ENCODE data around the gene GRM2. TPM values are rescaled to one million over a fixed set of nuclear protein-coding genes. Genes with fewer than 3 reads are reported as not detected.

The GRM2 gene
- total and polyA plus RNA-seq, 10 of the 15 experiments (the other 5 are each of a cell fraction or from before 2014, with no cell fraction given) = 0.01 to 0.14 (median 0.06) TPM; not detected in 5

DNA sequence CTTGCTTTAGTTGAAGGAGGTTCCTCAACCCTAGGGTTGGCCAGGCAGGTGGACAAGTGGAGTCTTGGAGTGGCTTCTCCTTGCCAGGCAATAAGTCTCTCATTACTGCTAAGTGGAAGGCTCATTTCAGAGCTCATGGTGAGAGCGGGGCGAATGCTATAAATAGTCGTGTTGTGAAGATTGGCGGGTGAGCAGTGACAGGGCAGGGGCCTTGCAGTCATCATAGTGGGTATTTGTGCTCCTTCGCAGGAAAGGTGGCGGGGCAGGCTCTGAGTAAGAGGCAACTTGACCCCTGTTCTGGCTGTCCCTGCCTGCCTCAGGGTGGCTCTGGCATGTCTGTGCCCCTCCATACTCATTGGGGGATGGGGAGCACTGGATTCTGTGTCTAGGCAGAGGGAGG is 8.7 kb upstream of the GRM2 start:
- ATAC-seq (no peak), DNase-seq (ENCODE audit: low read depth, low spot score) (no peak), FAIRE-seq (no peak)
- Histone ChIP-seq H3K36me3 (ENCODE audit: control insufficient read depth in 2 of 2, insufficient read depth in 2 of 2, low read length in 1 of 2) (peaks cover 3 to 36% of the 10 kb centered on the region in 2 experiments; a peak in 3 of 4 replicates), H3K27me3 (replicated peaks in 1 of 2; ENCODE audit: control insufficient read depth in 2 of 2, insufficient read depth in 2 of 2, low read length in 1 of 2) (no peaks in the 10 kb centered on the region), H3K4me1 (ENCODE audit: control insufficient read depth, insufficient read depth, low read length) (no peaks in the 10 kb centered on the region), H3K27ac (ENCODE audit: control insufficient read depth, insufficient read depth) (no peak overlapping the region), H3K79me2 (ENCODE audit: control insufficient read depth, insufficient read depth, low read length) (no peaks in the 10 kb centered on the region), H2AFZ (ENCODE audit: control insufficient read depth, low read depth, low read length) (no peak overlapping the region), H3K4me3 (no peak overlapping the region), H3K4me2 (ENCODE audit: control insufficient read depth, insufficient read depth) (no peak overlapping the region), H4K20me1 (ENCODE audit: control insufficient read depth, insufficient read depth) (no peaks in the 10 kb centered on the region), H3K9ac (ENCODE audit: control insufficient read depth, insufficient read depth, low read length) (no peak overlapping the region), H3K9me3 (replicated peaks; ENCODE audit: control insufficient read depth, insufficient read depth, low read length) (no peaks in the 10 kb centered on the region)
- in situ Hi-C loops (cut with MboI) (loop anchor here (25.0 kb wide), 1 partner anchor 1086 kb away; the partner anchor contains the start of genes CISH and MAPKAPK3), intact Hi-C loops (cut with micrococcal nuclease; ENCODE audit: unreplicated experiment) (no loop called here)
- POLR2A ChIA-PET = interaction anchor here (0.6 kb wide), 1 partner anchor 110 kb away, joined by 3 read pairs; no protein-coding TSS in a partner anchor
- WGBS (ENCODE audit: insufficient coverage, insufficient replicate concordance, low lambda C conversion rate, missing lambda C conversion rate) = 99% methylated on average over 6 of the region's 6 CpGs
- CTCF ChIA-PET = interaction anchor here (1.0 kb wide), 1 partner anchor 102 kb away, joined by 3 read pairs; no protein-coding TSS in a partner anchor
- TF ChIP-seq, protein P1, sequence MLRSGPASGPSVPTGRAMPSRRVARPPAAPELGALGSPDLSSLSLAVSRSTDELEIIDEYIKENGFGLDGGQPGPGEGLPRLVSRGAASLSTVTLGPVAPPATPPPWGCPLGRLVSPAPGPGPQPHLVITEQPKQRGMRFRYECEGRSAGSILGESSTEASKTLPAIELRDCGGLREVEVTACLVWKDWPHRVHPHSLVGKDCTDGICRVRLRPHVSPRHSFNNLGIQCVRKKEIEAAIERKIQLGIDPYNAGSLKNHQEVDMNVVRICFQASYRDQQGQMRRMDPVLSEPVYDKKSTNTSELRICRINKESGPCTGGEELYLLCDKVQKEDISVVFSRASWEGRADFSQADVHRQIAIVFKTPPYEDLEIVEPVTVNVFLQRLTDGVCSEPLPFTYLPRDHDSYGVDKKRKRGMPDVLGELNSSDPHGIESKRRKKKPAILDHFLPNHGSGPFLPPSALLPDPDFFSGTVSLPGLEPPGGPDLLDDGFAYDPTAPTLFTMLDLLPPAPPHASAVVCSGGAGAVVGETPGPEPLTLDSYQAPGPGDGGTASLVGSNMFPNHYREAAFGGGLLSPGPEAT (IDR thresholded peaks at IDR 0.05; ENCODE audit: low read depth) = no peak
- TF ChIP-seq, protein P2, sequence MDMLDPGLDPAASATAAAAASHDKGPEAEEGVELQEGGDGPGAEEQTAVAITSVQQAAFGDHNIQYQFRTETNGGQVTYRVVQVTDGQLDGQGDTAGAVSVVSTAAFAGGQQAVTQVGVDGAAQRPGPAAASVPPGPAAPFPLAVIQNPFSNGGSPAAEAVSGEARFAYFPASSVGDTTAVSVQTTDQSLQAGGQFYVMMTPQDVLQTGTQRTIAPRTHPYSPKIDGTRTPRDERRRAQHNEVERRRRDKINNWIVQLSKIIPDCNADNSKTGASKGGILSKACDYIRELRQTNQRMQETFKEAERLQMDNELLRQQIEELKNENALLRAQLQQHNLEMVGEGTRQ (IDR thresholded peaks at IDR 0.05; ENCODE audit: borderline replicate concordance, low read depth, low read length) = no peak
- SMC1A ChIA-PET (ENCODE audit: uncharacterized antibody, unreplicated experiment) = interaction anchor here (1.2 kb wide), 1 partner anchor 16 kb away, joined by 4 read pairs; no protein-coding TSS in a partner anchor
- RAD21 ChIA-PET (ENCODE audit: unreplicated experiment) = no interaction called here
- no TSS peak for BruUV-seq (replicated peaks)

DNA sequence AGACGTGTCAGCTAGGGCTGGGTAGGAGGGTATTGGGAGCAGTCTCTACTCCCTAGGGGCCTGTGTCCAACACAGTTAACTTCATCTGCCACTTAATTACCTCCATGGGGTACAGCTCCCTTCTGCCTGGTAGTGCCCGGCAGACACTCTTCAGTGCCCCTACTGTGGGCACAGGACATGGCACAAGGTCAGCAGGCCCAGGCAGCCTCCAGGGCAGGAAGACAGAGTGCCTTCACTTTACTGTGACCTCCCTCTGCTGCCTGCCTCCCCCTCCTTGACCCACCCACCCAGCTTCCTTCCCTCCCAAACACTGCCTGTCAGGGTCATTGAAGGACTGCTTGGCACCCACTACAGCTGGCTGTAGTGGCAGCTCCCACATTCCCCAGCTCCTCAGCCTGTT is 6.5 kb upstream of the GRM2 start:
- intact Hi-C loops (cut with micrococcal nuclease; ENCODE audit: unreplicated experiment) = no loop called here
- H3K27me3 ChIP-seq (replicated peaks in 1 of 2; ENCODE audit: control insufficient read depth in 2 of 2, insufficient read depth in 2 of 2, low read length in 1 of 2) = no peaks in the 10 kb centered on the region
- no peak overlapping the region for H3K4me2 ChIP-seq (ENCODE audit: control insufficient read depth, insufficient read depth)
- H3K79me2 ChIP-seq (ENCODE audit: control insufficient read depth, insufficient read depth, low read length) = no peaks in the 10 kb centered on the region
- no peak overlapping the region for H3K9ac ChIP-seq (ENCODE audit: control insufficient read depth, insufficient read depth, low read length)
- H4K20me1 ChIP-seq (ENCODE audit: control insufficient read depth, insufficient read depth) = no peaks in the 10 kb centered on the region
- no peak for ATAC-seq
- 92% methylated on average over 2 of the region's 2 CpGs for WGBS (ENCODE audit: insufficient coverage, insufficient replicate concordance, low lambda C conversion rate, missing lambda C conversion rate)
- ChIA-PET RAD21 (ENCODE audit: unreplicated experiment) (no interaction called here), POLR2A (no interaction called here), SMC1A (ENCODE audit: uncharacterized antibody, unreplicated experiment) (no interaction called here), CTCF (no interaction called here)
- no peak overlapping the region for H3K27ac ChIP-seq (ENCODE audit: control insufficient read depth, insufficient read depth)
- peaks cover 3 to 35% of the 10 kb centered on the region in 2 experiments; a peak in 3 of 4 replicates for H3K36me3 ChIP-seq (ENCODE audit: control insufficient read depth in 2 of 2, insufficient read depth in 2 of 2, low read length in 1 of 2)
- no peak for FAIRE-seq
- in situ Hi-C loops (cut with MboI) = no loop called here
- H3K4me1 ChIP-seq (ENCODE audit: control insufficient read depth, insufficient read depth, low read length) = no peaks in the 10 kb centered on the region
- no peak overlapping the region for H3K4me3 ChIP-seq
- BruUV-seq (replicated peaks) = no TSS peak
- H2AFZ ChIP-seq (ENCODE audit: control insufficient read depth, low read depth, low read length) = no peak overlapping the region
- H3K9me3 ChIP-seq (replicated peaks; ENCODE audit: control insufficient read depth, insufficient read depth, low read length) = no peaks in the 10 kb centered on the region
- no peak for DNase-seq (ENCODE audit: low read depth, low spot score)
- no peak for TF ChIP-seq IKZF1 (conservative IDR thresholded peaks at IDR 0.05)
- TF ChIP-seq RBBP5 (conservative IDR thresholded peaks at IDR 0.05) = no peak
- no peak for TF ChIP-seq POU2F2 (IDR thresholded peaks at IDR 0.05; ENCODE audit: borderline replicate concordance, low read depth, low read length)
- no peak for TF ChIP-seq IRF4 (IDR thresholded peaks at IDR 0.05; ENCODE audit: low read depth, low read length)
- no peak for TF ChIP-seq KLF5 (IDR thresholded peaks at IDR 0.05; ENCODE audit: partially characterized antibody)
- TF ChIP-seq, protein P3, sequence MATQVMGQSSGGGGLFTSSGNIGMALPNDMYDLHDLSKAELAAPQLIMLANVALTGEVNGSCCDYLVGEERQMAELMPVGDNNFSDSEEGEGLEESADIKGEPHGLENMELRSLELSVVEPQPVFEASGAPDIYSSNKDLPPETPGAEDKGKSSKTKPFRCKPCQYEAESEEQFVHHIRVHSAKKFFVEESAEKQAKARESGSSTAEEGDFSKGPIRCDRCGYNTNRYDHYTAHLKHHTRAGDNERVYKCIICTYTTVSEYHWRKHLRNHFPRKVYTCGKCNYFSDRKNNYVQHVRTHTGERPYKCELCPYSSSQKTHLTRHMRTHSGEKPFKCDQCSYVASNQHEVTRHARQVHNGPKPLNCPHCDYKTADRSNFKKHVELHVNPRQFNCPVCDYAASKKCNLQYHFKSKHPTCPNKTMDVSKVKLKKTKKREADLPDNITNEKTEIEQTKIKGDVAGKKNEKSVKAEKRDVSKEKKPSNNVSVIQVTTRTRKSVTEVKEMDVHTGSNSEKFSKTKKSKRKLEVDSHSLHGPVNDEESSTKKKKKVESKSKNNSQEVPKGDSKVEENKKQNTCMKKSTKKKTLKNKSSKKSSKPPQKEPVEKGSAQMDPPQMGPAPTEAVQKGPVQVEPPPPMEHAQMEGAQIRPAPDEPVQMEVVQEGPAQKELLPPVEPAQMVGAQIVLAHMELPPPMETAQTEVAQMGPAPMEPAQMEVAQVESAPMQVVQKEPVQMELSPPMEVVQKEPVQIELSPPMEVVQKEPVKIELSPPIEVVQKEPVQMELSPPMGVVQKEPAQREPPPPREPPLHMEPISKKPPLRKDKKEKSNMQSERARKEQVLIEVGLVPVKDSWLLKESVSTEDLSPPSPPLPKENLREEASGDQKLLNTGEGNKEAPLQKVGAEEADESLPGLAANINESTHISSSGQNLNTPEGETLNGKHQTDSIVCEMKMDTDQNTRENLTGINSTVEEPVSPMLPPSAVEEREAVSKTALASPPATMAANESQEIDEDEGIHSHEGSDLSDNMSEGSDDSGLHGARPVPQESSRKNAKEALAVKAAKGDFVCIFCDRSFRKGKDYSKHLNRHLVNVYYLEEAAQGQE (IDR thresholded peaks at IDR 0.05; ENCODE audit: low read depth, low read length) = no peak
- TF ChIP-seq, protein P4, sequence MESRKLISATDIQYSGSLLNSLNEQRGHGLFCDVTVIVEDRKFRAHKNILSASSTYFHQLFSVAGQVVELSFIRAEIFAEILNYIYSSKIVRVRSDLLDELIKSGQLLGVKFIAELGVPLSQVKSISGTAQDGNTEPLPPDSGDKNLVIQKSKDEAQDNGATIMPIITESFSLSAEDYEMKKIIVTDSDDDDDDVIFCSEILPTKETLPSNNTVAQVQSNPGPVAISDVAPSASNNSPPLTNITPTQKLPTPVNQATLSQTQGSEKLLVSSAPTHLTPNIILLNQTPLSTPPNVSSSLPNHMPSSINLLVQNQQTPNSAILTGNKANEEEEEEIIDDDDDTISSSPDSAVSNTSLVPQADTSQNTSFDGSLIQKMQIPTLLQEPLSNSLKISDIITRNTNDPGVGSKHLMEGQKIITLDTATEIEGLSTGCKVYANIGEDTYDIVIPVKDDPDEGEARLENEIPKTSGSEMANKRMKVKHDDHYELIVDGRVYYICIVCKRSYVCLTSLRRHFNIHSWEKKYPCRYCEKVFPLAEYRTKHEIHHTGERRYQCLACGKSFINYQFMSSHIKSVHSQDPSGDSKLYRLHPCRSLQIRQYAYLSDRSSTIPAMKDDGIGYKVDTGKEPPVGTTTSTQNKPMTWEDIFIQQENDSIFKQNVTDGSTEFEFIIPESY (IDR thresholded peaks at IDR 0.05) = no peak
